IMR-90 (cell line): ENCODE results near the gene NHLRC2.

Source experiments
- CEBPB ChIP-seq: IDR thresholded peaks from 2 replicates; pipeline ENCODE4 v1.6.1; 2012; ENCODE audit warnings: low read depth, low read length, improper control_type of control experiment
- CHD1 ChIP-seq: IDR thresholded peaks from 2 replicates; pipeline ENCODE4 v1.6.1; 2012; ENCODE audit warnings: low read depth, low read length, improper control_type of control experiment
- CTCF ChIP-seq: conservative IDR thresholded peaks from 2 replicates; pipeline ENCODE4 v1.5.1; 2012; ENCODE audit warnings: mild to moderate bottlenecking, low read depth, low read length, improper control_type of control experiment
- FOS ChIP-seq: fragments of 150-350 bp; IDR thresholded peaks from 2 replicates; pipeline ENCODE4 v1.6.1; 2016; ENCODE audit warnings: low read depth, low read length
- MAFK ChIP-seq: IDR thresholded peaks from 2 replicates; pipeline ENCODE4 v1.6.1; 2012; ENCODE audit warnings: low read depth, low read length, improper control_type of control experiment
- MXI1 ChIP-seq: IDR thresholded peaks from 2 replicates; pipeline ENCODE4 v1.6.1; 2012; ENCODE audit warnings: low read depth, mild to moderate bottlenecking, low read length, moderate library complexity, borderline replicate concordance
- POLR2A ChIP-seq: IDR thresholded peaks from 2 replicates; pipeline ENCODE4 v1.6.1; 2012; ENCODE audit warnings: mild to moderate bottlenecking, low read depth, low read length
- RCOR1 ChIP-seq: IDR thresholded peaks from 2 replicates; pipeline ENCODE4 v1.6.1; 2012; ENCODE audit warnings: mild to moderate bottlenecking, low read length, improper control_type of control experiment; ENCODE audit not compliant: insufficient replicate concordance
- SMC3 ChIP-seq: fragments of 150-350 bp; IDR thresholded peaks from 2 replicates; pipeline ENCODE4 v1.6.1; 2016; ENCODE audit warnings: low read depth, mild to moderate bottlenecking, antibody characterized with exemption, low read length, moderate library complexity
- USF2 ChIP-seq: fragments of 150-350 bp; IDR thresholded peaks from 2 replicates; pipeline ENCODE4 v1.6.1; 2017; ENCODE audit warnings: mild to moderate bottlenecking, antibody characterized with exemption, low read length, low read depth

GRCh38 chr10:113928830-113929229, 74.4 kb downstream of the NHLRC2 start:
- no peak for TF ChIP-seq CTCF
- no peak for TF ChIP-seq USF2
- no peak for TF ChIP-seq RCOR1
- no peak for TF ChIP-seq MXI1
- no peak for TF ChIP-seq CHD1
- TF ChIP-seq MAFK, result no peak
- no peak for TF ChIP-seq CEBPB
- TF ChIP-seq POLR2A, result no peak
- TF ChIP-seq SMC3, result no peak
- TF ChIP-seq FOS, result no peak
